Prostate gland (tissue), 2 donors: ENCODE results near the gene SHISA5. TPM values are rescaled to one million over a fixed set of nuclear protein-coding genes. Genes with fewer than 3 reads are reported as not detected.

ENCODE experiments used
- DNase-seq: peaks from one replicate; pipeline ENCODE4 v3.0.0-alpha.2; 2019; ENCODE audit warnings: low spot score
- H3K27ac ChIP-seq, 2 donors: fragments of 200-600 bp; sonication (generic); 2 replicates each; pipeline ENCODE4 v1.5.1; 2017 to 2019
- H3K27me3 ChIP-seq: fragments of 200-600 bp; sonication (generic); replicated peaks from 2 replicates; pipeline ENCODE4 v1.5.1; 2019; ENCODE audit not compliant: insufficient read depth
- H3K36me3 ChIP-seq, 2 donors: fragments of 200-600 bp; sonication (generic); 1 replicate in 1 of 2; 2 replicates in 1 of 2; pipeline versions ENCODE4 v1.5.1 to v1.8.1; 2017 to 2019
- H3K4me1 ChIP-seq: fragments of 200-600 bp; sonication (generic); replicated peaks from 2 replicates; pipeline ENCODE4 v1.5.1; 2019
- H3K4me3 ChIP-seq, 2 donors: fragments of 200-600 bp; sonication (generic); 2 replicates each; pipeline ENCODE4 v1.5.1; 2017 to 2019
- H3K9me3 ChIP-seq: fragments of 200-600 bp; sonication (generic); 2 replicates; pipeline ENCODE4 v1.5.1; 2017
- CTCF ChIP-seq, 4 experiments: fragments of 200-600 bp in 2 of 4; fragments of 450-650 bp in 2 of 4; sonication (generic) in 2 of 4; IDR thresholded peaks; 1 replicate in 3 of 4; 2 replicates in 1 of 4; pipeline ENCODE4 v1.5.1; 2016 to 2019; ENCODE audit warnings: antibody characterized with exemption in 4 of 4, mild to moderate bottlenecking in 2 of 4, moderate library complexity in 2 of 4
- POLR2A ChIP-seq: fragments of 450-650 bp; IDR thresholded peaks from one replicate; pipeline ENCODE4 v1.6.1; 2016; ENCODE audit warnings: antibody characterized with exemption, mild to moderate bottlenecking
- POLR2AphosphoS5 ChIP-seq: sonication (generic); formaldehyde crosslinking; IDR thresholded peaks from one replicate; pipeline ENCODE4 v1.6.1; 2017; ENCODE audit warnings: antibody characterized with exemption
- WGBS: methylation state at CpG from one replicate; pipeline ENCODE4 v1.1.5; 2018; 5-methylcytosine and 5-hydroxymethylcytosine counted together
- intact Hi-C: fragments of 100-400 bp; cut with DNase I; formaldehyde crosslinking; loops from one replicate; pipeline ENCODE4 v1.14.2; 2022
- total RNA-seq, 2 donors: library from RNA; depleted of rRNA; stranded (reverse); fragments of >200 nt; gene quantifications; one replicate each; pipeline ENCODE4 v1.1.0, GENCODE V29; 2016

The SHISA5 gene
- total RNA-seq, 2 donors from 2014 or later: 152 to 231 TPM

DNA sequence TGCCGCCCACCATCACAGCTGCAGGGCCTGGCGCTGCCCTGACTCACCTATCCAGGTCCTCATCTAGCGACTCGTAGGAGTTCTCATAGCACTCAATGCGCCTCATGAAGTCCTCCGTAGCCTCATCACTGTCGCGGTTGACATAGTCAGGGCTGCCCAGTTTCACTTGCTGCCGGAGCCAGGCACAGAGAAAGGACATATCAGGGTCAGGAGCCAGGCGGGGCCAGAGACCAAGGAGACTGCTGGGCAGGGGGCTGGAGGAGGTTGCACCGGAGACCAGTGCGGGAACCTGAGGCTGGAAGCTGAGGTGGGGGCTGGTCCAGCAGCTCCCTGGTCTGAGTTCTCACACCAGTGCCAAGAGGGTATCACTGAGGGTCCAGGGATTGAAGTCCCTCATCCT, 34.5 kb upstream of the SHISA5 start:
- Histone ChIP-seq H3K4me3 (no peak overlapping the region), H3K27me3 (no peaks in the 10 kb centered on the region), H3K4me1 (no peaks in the 10 kb centered on the region), H3K36me3 (no peaks in the 10 kb centered on the region), H3K9me3 (no peaks in the 10 kb centered on the region), H3K27ac (no peak overlapping the region)
- 91% methylated on average over 12 of the region's 12 CpGs for whole genome bisulfite sequencing
- DNase-seq: no peak
- intact Hi-C loops: no loop called here
- TF ChIP-seq POLR2A (no peak), CTCF (IDR thresholded peaks at IDR 0.05) (no peak), POLR2AphosphoS5 (no peak)

DNA sequence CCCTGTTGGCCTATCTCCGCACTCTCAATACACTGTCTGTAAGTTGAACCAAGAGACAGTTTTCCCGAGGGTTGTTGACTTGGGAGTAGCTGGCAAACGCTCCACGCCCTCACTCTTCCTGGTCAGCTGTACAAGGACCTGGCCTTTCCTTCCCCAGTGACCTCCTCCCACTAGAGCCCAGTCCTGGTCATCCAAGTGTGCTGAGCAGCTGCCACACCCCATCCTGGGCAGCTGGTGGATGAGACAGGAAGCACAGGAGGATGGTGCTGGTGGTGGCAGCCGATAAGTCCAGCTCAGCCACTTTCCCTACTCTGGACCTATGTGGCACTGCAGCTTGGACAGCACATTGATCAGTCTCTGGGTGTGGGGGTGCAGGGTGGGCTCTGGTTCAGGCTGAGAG, 32.8 kb upstream of the SHISA5 start:
- H3K9me3 ChIP-seq: no peaks in the 10 kb centered on the region
- H3K27me3 ChIP-seq: no peaks in the 10 kb centered on the region
- no peaks in the 10 kb centered on the region for H3K4me1 ChIP-seq
- no peak for DNase-seq
- WGBS: 82% methylated on average over 5 of the region's 5 CpGs
- no peak overlapping the region for H3K4me3 ChIP-seq
- no peak overlapping the region for H3K27ac ChIP-seq
- intact Hi-C loops: no loop called here
- TF ChIP-seq POLR2A (no peak), POLR2AphosphoS5 (no peak), CTCF (IDR thresholded peaks at IDR 0.05) (no peak)
- H3K36me3 ChIP-seq: no peaks in the 10 kb centered on the region

- no peak for DNase-seq
- H3K27me3 ChIP-seq: no peaks in the 10 kb centered on the region
- H3K4me3 ChIP-seq: no peak overlapping the region
- H3K9me3 ChIP-seq: no peaks in the 10 kb centered on the region
- H3K36me3 ChIP-seq: no peaks in the 10 kb centered on the region
- WGBS: 96% methylated on average over 19 of the region's 19 CpGs
- H3K27ac ChIP-seq: no peak overlapping the region
- H3K4me1 ChIP-seq: no peaks in the 10 kb centered on the region
- TF ChIP-seq POLR2AphosphoS5: no peak
- no peak for TF ChIP-seq POLR2A
- TF ChIP-seq CTCF (IDR thresholded peaks at IDR 0.05): no peak
- intact Hi-C loops: no loop called here
These were observed 32.1 kb upstream of the SHISA5 start for GRCh38 chr3:48536116-48536515.

DNA sequence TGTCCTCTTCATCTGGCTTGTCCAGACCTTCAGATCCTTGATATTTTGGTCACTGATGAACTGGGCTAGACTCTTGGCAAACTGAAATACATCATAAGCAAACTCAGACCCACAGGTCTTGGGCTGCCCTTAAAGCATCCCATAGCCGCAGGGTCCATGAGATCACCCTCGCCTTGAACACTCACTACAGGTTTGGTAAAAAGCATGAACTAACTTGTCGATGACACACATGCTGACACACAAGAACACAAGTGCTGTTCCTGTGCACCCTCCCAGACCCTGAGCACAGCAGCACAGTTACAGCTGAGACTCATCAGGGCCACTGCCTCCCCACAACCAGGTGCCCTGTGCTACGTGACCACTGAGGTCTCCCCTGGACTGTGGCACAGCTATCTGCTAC, 31.6 kb upstream of the SHISA5 start:
- no peak overlapping the region for H3K4me3 ChIP-seq
- intact Hi-C loops: no loop called here
- H3K4me1 ChIP-seq: no peaks in the 10 kb centered on the region
- H3K27me3 ChIP-seq: no peaks in the 10 kb centered on the region
- H3K9me3 ChIP-seq: no peaks in the 10 kb centered on the region
- H3K36me3 ChIP-seq: no peaks in the 10 kb centered on the region
- H3K27ac ChIP-seq: no peak overlapping the region
- WGBS: 100% methylated on average over 4 of the region's 4 CpGs
- no peak for DNase-seq
- TF ChIP-seq CTCF (IDR thresholded peaks at IDR 0.05) (no peak), POLR2AphosphoS5 (no peak)

DNA sequence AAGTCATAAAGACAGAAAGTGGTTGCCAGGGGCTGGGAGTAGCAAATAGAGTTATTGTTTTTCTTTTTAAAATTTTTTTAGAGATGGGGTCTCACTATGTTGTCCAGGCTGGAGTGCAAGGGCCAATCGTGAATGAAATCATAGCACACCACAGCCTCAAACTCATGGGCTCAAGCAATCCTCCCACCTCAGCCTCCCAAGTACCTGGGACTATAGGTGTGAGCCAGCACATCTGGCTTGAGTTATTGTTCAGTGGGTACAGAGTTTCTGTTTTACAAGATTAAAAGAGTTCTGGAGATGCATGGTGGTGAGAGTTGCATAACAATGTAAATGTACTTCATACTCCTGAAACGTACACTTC, 29.0 kb upstream of the SHISA5 start:
- Histone ChIP-seq H3K27me3 (no peaks in the 10 kb centered on the region), H3K4me1 (no peaks in the 10 kb centered on the region), H3K9me3 (no peaks in the 10 kb centered on the region), H3K36me3 (no peaks in the 10 kb centered on the region), H3K4me3 (no peak overlapping the region), H3K27ac (no peak overlapping the region)
- no peak for DNase-seq
- intact Hi-C loops: no loop called here
- TF ChIP-seq POLR2AphosphoS5 (no peak), CTCF (IDR thresholded peaks at IDR 0.05) (no peak), POLR2A (no peak)
- 92% methylated on average over 2 of the region's 2 CpGs for WGBS
